T-helper 2 cell treated with Interferon-gamma antibody and Interleukin-4, amounts not matched to agents 5 μg/mL and 100 μg/mL, for 36 hours (primary cell): ENCODE measurements around the gene PHACTR1.

ENCODE experiments used
- DNase-seq: peaks from one replicate; pipeline ENCODE4 v3.0.0; 2021; ENCODE audit warnings: low spot score
- H3K27ac Mint-ChIP-seq: one replicate; pipeline ENCODE4 v1.8.0; 2021; ENCODE audit warnings: mild to moderate bottlenecking, mixed read lengths
- H3K27me3 Mint-ChIP-seq: one replicate; pipeline ENCODE4 v1.8.0; 2021; ENCODE audit warnings: low read depth, mixed read lengths
- H3K36me3 Mint-ChIP-seq: one replicate; pipeline ENCODE4 v1.8.0; 2021; ENCODE audit warnings: low read depth, mixed read lengths
- H3K4me1 Mint-ChIP-seq: one replicate; pipeline ENCODE4 v1.8.0; 2021; ENCODE audit warnings: low read depth, mixed read lengths
- H3K4me3 Mint-ChIP-seq: one replicate; pipeline ENCODE4 v1.8.0; 2022; ENCODE audit warnings: mild to moderate bottlenecking, moderate library complexity, mixed read lengths
- H3K9me3 Mint-ChIP-seq: one replicate; pipeline ENCODE4 v1.8.0; 2021; ENCODE audit warnings: mixed read lengths

PHACTR1 gene

DNA sequence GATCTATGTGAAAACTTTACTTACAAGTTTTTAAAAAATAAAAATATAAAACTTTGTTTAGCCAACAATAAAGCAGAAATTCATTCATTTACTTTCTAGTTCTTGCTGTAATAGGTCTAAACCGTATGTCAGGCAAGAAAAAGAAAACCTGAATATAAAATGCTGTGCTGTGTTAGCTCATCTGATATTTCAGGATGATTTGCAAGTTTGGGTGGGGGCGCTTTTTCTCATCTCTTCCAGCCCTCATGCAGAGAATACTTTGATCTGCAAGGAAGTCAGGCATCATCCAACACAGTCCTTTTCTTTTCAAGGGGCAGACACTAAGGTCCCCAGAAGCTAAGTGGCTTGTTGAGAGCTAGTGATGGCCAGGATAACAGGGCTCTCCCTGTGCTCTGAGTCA, 458.5 kb downstream of the PHACTR1 start:
- Mint-ChIP-seq H3K4me1 (peaks cover 4% of the 10 kb centered on the region), H3K4me3 (no peak overlapping the region), H3K36me3 (no peaks in the 10 kb centered on the region), H3K27me3 (peaks cover 14% of the 10 kb centered on the region), H3K9me3 (no peaks in the 10 kb centered on the region), H3K27ac (no peak overlapping the region)
- no peak for DNase-seq

DNA sequence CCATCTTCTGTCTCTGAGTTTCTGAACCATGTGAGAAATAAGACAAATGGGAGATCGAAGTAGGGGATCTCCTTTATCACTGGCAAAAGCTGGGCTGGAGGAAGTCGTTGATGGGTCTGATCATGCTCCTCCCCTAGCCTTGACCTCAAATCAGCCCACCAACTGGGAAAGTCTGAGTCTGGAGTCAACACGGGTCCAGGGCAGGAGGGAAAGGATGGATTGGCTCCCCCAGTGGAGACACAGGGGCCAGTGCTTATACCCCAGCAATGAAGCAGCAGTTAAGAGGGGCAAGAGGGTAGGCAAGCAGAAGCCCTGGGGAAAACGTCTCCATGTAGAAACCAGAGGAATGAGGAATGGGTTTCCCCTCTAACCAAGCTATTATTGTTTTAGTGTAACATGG, 459.2 kb downstream of the PHACTR1 start:
- Mint-ChIP-seq H3K36me3 (no peaks in the 10 kb centered on the region), H3K4me3 (no peak overlapping the region), H3K4me1 (peaks cover 4% of the 10 kb centered on the region), H3K27me3 (peaks cover 14% of the 10 kb centered on the region), H3K27ac (no peak overlapping the region), H3K9me3 (no peaks in the 10 kb centered on the region)
- no peak for DNase-seq

DNA sequence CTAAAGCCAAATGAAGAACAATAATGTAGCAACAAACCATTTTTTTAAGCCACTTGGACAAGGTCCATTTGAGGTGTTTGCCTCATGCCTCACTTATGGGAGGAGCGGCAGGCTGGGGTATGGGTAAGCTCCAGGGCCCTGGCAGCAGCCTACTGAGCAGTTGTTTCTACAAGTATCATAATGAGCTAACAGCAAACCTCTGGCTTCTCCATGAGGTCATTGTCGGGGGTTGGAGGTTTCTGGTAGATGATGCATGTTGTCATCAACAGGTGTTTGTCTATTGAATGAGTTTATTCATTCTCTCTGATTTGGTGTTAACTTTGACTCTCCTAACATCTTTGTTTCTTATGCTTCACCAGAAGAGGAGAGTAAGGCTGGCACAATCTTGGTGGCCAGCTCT, 461.1 kb downstream of the PHACTR1 start:
- DNase-seq = no peak
- H3K9me3 Mint-ChIP-seq = no peaks in the 10 kb centered on the region
- H3K4me3 Mint-ChIP-seq = no peak overlapping the region
- H3K36me3 Mint-ChIP-seq = no peaks in the 10 kb centered on the region
- H3K27ac Mint-ChIP-seq = no peak overlapping the region
- H3K27me3 Mint-ChIP-seq = peaks cover 14% of the 10 kb centered on the region
- peaks cover 7% of the 10 kb centered on the region for H3K4me1 Mint-ChIP-seq

DNA sequence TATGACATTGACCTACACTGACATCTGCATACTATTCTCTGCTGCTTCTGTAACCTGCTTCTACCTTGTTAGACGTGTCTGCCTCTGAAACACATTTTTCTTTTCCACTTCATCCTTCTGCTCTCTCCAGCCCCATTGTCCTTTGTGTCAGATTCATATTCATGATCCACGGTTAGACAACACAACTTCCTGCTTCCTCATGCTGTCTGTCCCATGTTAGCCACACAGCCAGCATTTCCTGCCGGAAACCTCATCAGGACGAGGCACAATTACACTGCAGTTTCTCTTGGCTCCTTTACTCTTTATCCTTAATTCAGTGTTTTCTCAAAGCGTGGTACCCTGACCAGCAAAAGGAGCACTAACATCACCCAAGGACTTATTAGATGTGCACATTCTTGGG, 461.5 kb downstream of the PHACTR1 start:
- Mint-ChIP-seq H3K4me3 (no peak overlapping the region), H3K9me3 (no peaks in the 10 kb centered on the region), H3K36me3 (no peaks in the 10 kb centered on the region), H3K27ac (no peak overlapping the region), H3K27me3 (peaks cover 14% of the 10 kb centered on the region), H3K4me1 (peaks cover 7% of the 10 kb centered on the region)
- no peak for DNase-seq

DNA sequence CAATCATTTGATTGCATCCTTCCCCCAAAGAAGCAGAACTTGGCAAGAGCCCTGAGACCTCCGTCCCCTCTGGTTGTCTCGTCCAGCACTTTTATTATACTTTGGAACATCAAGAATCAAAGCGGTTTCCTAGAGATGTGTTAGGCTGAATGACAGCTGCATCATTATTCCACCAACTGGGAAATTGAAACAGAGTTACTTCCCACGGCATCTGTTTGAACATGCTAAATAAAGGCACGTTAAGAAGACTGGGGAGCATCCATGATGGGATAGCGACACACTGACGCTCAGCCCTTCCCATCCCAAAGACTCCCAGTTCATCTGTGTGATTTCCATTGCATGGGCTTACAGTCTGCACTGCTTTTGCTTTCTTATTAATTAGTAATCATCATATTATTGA, 464.0 kb downstream of the PHACTR1 start:
- H3K36me3 Mint-ChIP-seq = no peaks in the 10 kb centered on the region

DNA sequence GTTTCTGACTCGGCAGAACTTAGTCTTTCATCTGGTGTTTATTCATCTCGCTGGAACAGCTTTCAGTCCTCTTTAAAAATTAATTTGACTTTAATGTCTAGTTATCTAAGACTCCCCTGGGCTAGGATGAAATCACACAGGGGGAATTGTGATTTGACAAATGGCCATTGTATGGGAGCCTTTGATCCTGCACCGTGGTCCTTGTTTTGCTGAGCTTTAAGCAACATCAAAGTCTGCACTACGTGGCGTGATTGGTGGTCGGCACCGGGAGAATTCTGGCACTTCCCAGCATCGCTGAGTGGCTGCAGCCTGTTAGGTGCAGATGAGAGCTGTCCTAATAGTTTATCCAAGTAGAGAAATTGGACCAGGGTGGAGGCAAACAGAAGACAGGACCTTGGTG, 464.8 kb downstream of the PHACTR1 start:
- Mint-ChIP-seq H3K4me3 (no peak overlapping the region), H3K36me3 (no peaks in the 10 kb centered on the region), H3K4me1 (peaks cover 9% of the 10 kb centered on the region), H3K27me3 (peaks cover 6% of the 10 kb centered on the region), H3K9me3 (no peaks in the 10 kb centered on the region), H3K27ac (no peak overlapping the region)
- no peak for DNase-seq

More for the DNA sequence above, 464.0 kb downstream of the PHACTR1 start:
- Mint-ChIP-seq H3K27me3 (peaks cover 6% of the 10 kb centered on the region), H3K9me3 (no peaks in the 10 kb centered on the region), H3K4me1 (peaks cover 9% of the 10 kb centered on the region), H3K4me3 (no peak overlapping the region), H3K27ac (no peak overlapping the region)
- no peak for DNase-seq

DNA sequence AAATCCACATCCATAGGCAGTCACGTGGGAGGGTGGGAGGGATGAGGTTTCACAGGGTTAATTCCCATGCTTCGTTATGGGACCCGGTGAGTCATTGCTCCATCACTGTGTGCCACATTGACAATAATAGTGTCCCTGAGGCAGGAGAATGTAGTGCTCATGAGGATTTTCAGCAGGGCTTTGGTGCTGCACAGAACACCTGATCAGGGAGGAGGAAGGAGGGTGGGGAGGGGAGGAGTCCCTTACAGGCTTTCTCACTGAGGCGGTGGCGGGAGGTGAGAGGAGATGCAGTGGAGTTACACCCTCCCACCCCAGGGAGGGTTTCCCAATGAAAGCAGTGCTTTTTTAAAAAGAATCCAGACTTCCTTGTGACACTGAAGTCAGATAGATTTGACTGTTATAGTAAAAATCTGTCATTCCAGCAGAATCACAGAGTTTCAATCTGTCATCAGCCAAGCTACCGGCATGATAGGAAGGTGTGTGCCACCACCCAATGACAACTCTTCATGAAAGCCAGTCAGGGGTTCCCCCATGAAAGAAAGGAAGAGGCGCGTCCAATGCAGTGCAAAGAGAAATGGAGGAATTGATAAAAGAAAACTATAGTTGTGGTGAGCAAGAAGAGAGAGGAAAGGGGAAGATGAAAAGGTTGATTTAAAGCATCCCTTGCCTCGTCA, 467.0 kb downstream of the PHACTR1 start:
- no peak overlapping the region for H3K4me3 Mint-ChIP-seq
- DNase-seq = no peak
- no peak overlapping the region for H3K27ac Mint-ChIP-seq
- no peaks in the 10 kb centered on the region for H3K36me3 Mint-ChIP-seq
- H3K27me3 Mint-ChIP-seq = peaks cover 9% of the 10 kb centered on the region
- H3K4me1 Mint-ChIP-seq = peaks cover 5% of the 10 kb centered on the region
- no peaks in the 10 kb centered on the region for H3K9me3 Mint-ChIP-seq

DNA sequence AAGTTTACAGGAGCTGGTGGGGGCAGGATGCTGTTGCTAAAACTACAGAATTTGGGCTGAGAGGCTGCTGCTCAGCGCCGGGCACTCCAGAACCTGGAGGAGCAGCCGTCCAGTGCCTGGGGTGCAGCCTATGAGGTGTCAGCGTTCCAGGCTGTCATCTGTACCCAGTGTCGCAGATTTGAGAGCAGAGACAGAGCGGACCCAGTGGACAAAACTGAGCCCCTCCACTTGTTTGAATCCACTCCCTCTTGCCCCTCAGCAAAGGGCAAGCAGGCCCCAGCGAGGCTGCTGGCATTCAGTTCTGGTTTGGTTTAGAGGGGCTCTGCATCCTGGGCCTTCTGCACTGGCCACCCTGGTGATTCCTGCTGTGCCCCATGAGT, 467.5 kb downstream of the PHACTR1 start:
- H3K9me3 Mint-ChIP-seq = no peaks in the 10 kb centered on the region
- no peak for DNase-seq
- no peak overlapping the region for H3K27ac Mint-ChIP-seq
- peaks cover 11% of the 10 kb centered on the region for H3K27me3 Mint-ChIP-seq
- no peaks in the 10 kb centered on the region for H3K36me3 Mint-ChIP-seq
- peaks cover 5% of the 10 kb centered on the region for H3K4me1 Mint-ChIP-seq
- no peak overlapping the region for H3K4me3 Mint-ChIP-seq

DNA sequence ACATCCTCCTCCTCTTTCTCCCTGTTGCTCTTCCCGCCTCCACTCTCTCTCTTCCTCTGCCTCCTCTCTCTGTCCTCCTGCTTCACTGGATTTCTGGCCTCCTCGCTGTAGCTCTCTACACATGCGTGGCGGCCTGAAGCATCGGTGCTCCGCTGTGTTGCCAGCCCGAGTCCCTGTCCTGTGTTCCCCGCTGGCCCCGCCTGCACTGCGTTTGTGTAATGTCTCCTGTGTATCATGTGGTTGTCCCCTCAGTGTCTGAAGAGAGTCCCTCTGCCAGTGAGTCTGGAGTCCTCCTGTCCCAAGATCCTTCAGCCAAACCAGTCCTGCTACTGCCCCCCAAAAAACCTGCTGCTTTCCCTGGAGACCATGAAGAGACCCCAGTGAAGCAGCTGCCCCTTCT, 468.0 kb downstream of the PHACTR1 start:
- no peak for DNase-seq

DNA sequence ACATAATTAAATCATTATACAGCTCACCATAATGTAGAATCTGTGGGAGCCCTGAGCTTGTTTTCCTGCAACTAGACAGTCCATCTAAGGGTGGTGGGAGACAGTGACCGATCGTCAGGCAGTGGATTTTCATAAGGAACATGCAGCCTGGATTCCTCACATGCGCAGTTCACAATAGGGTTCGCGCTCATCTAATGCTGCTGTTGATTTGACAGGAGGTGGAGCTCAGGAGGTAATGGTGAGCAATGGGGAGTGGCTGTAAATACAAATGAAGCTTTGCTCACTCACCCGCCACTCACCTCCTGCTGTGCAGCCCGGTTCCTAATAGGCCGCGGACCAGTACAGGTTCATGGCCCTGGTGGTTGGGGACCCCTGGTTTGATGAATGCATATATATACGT, 470.3 kb downstream of the PHACTR1 start:
- H3K4me1 Mint-ChIP-seq = peaks cover 2% of the 10 kb centered on the region
- H3K27me3 Mint-ChIP-seq = peaks cover 18% of the 10 kb centered on the region
- H3K9me3 Mint-ChIP-seq = no peaks in the 10 kb centered on the region
- no peaks in the 10 kb centered on the region for H3K36me3 Mint-ChIP-seq
- H3K4me3 Mint-ChIP-seq = no peak overlapping the region
- H3K27ac Mint-ChIP-seq = no peak overlapping the region
- no peak for DNase-seq

More for the DNA sequence above, 468.0 kb downstream of the PHACTR1 start:
- peaks cover 5% of the 10 kb centered on the region for H3K4me1 Mint-ChIP-seq
- no peak overlapping the region for H3K27ac Mint-ChIP-seq
- H3K27me3 Mint-ChIP-seq = peaks cover 11% of the 10 kb centered on the region
- H3K9me3 Mint-ChIP-seq = no peaks in the 10 kb centered on the region
- H3K4me3 Mint-ChIP-seq = no peak overlapping the region
- H3K36me3 Mint-ChIP-seq = no peaks in the 10 kb centered on the region

DNA sequence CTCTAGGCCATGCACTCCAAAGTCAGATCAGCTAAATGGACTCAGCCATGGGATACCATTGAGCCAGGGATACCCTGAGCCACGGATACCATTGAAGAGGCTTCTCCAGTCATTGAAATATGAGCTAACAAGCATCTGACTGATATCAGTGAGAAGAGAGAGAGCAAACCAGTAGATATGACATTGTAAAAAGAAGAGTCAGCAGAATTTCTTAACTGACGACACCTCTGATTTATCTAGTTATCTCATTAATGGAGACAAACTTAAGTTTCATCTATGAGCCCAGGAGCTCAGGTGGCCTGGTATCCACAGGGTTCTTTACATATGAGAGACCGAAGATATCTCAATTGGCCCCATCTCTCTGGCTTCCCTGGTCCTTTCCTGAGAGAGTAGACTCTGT, 471.1 kb downstream of the PHACTR1 start:
- no peaks in the 10 kb centered on the region for H3K9me3 Mint-ChIP-seq

DNA sequence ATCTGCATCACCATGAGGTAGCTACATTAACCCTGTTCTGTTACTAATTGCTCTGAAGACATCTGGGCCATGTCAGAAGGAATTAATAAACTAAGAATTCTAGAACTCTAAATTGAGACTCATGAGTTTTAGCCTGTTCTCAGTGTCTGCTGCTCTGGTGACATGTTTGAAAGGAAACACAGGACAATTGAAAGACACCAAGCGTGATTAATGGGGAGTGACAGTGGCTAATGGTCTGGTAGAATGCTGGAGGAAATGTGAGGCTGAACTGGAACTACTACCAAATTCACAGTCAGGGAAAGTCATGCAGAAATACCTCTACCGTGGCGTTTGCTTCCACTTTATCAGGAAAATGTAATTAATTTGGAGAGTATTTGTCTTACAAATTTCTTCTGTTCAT, 471.7 kb downstream of the PHACTR1 start:
- Mint-ChIP-seq H3K27me3 (peaks cover 25% of the 10 kb centered on the region), H3K4me1 (peaks cover 2% of the 10 kb centered on the region), H3K4me3 (no peak overlapping the region), H3K36me3 (no peaks in the 10 kb centered on the region), H3K9me3 (no peaks in the 10 kb centered on the region), H3K27ac (no peak overlapping the region)
- DNase-seq = no peak

More for the DNA sequence above, 471.1 kb downstream of the PHACTR1 start:
- DNase-seq = no peak
- Mint-ChIP-seq H3K36me3 (no peaks in the 10 kb centered on the region), H3K27ac (no peak overlapping the region), H3K4me1 (peaks cover 2% of the 10 kb centered on the region), H3K4me3 (no peak overlapping the region), H3K27me3 (peaks cover 25% of the 10 kb centered on the region)

DNA sequence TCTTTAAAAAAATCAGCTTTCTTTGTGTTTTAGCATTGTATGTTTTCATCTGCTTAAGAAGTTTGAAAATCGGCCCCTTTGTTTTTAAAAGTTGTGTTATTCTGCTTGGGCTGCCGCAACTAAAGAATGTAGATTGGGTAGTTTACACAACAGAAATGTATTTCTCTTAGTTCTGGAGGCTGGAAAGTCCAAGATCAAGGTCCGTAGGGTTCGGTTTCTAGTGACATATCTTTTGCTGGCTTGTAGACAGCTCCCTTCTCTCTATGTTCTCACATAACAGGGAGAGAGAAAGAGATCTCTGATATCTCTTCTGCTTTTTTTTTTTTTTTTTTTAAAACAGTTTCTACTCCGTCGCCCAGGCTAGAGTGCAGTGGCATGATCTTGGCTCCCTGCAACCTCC, 473.1 kb downstream of the PHACTR1 start:
- Mint-ChIP-seq H3K4me3 (no peak overlapping the region), H3K9me3 (no peaks in the 10 kb centered on the region), H3K27me3 (peaks cover 26% of the 10 kb centered on the region), H3K4me1 (no peaks in the 10 kb centered on the region), H3K27ac (no peak overlapping the region), H3K36me3 (no peaks in the 10 kb centered on the region)
- DNase-seq = no peak

DNA sequence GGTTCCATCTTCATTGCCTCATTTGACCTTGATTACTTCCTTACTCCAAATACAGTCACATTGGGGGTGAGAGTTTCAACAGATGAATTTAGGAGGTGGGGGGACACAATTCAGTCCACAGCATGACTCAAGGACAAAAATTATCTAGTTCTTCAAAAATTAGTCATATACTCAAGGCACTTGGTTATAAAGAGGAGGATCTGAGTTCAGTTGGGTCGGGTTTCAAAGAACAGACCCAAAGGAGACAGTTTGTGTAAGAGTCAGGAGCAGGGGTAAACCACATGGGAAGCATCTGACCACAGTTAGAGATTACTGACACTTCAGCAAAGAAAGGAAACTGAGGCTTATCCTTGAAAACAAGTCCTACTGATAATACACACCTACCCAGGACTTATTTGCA, 473.8 kb downstream of the PHACTR1 start:
- no peaks in the 10 kb centered on the region for H3K36me3 Mint-ChIP-seq
- peaks cover 26% of the 10 kb centered on the region for H3K27me3 Mint-ChIP-seq
- H3K27ac Mint-ChIP-seq = no peak overlapping the region
- no peak for DNase-seq
- no peaks in the 10 kb centered on the region for H3K9me3 Mint-ChIP-seq
- no peaks in the 10 kb centered on the region for H3K4me1 Mint-ChIP-seq
- no peak overlapping the region for H3K4me3 Mint-ChIP-seq

DNA sequence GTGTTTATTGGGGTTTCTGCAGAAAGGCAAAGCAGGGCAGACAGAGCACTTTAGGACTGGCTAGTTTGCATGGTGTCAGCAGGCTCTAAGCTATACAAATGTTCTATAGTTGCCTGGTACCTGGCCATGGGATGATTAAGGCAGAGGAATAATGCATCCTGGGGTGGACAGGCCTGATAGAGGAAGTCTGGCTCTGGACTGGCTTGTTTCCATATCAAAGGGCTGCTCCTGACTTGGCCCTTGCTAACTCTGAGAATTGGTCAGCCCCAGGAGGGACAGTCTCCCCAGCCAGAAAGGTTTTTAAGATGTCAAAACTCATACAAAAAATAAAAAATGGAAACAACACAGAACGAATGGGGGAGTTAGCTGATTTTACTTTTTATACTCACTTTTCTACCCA, 474.9 kb downstream of the PHACTR1 start:
- no peak for DNase-seq
- H3K4me3 Mint-ChIP-seq = no peak overlapping the region
- peaks cover 21% of the 10 kb centered on the region for H3K27me3 Mint-ChIP-seq
- H3K27ac Mint-ChIP-seq = no peak overlapping the region
- H3K9me3 Mint-ChIP-seq = no peaks in the 10 kb centered on the region
- H3K36me3 Mint-ChIP-seq = no peaks in the 10 kb centered on the region
- H3K4me1 Mint-ChIP-seq = no peaks in the 10 kb centered on the region
